Breast epithelium (tissue), 4 donors: ENCODE data around the gene GALK1. TPM values are rescaled to one million over a fixed set of nuclear protein-coding genes. Genes with fewer than 3 reads are reported as not detected.
A peak's percentile ranks its signal among the peaks of the same experiment; 100 is the strongest.

Experiments
- DNase-seq, 2 donors: peaks; one replicate each; pipeline ENCODE4 v3.0.0-alpha.2; 2019; ENCODE audit warnings: low spot score in 2 of 2
- H3K27ac ChIP-seq, 2 donors: fragments of 200-600 bp; sonication (generic) in 1 of 2; one replicate each; pipeline ENCODE4 v1.5.1; 2016 to 2019; ENCODE audit warnings: mild to moderate bottlenecking in 1 of 2
- H3K27me3 ChIP-seq, 2 donors: fragments of 200-600 bp; sonication (generic) in 1 of 2; one replicate each; pipeline versions ENCODE4 v1.5.1 to v1.6.0; 2017 to 2019; ENCODE audit warnings: control low read depth in 1 of 2, mild to moderate bottlenecking in 1 of 2
- H3K36me3 ChIP-seq: fragments of 200-600 bp; one replicate; pipeline ENCODE4 v1.5.1; 2019
- H3K4me1 ChIP-seq, 2 donors: fragments of 200-600 bp; sonication (generic); one replicate each; pipeline ENCODE4 v1.5.1; 2016 to 2019; ENCODE audit warnings: control low read depth in 1 of 2
- H3K4me3 ChIP-seq, 3 donors: fragments of 200-600 bp; sonication (generic); 1 replicate in 2 of 3; 2 replicates in 1 of 3; pipeline ENCODE4 v1.5.1; 2016 to 2019; ENCODE audit warnings: mild to moderate bottlenecking in 3 of 3, moderate library complexity in 2 of 3
- H3K9me3 ChIP-seq, 2 donors: fragments of 200-600 bp; sonication (generic) in 1 of 2; one replicate each; pipeline ENCODE4 v1.5.1; 2016 to 2019; ENCODE audit warnings: control low read depth in 1 of 2
- CTCF ChIP-seq, 3 donors: fragments of 450-650 bp; IDR thresholded peaks; one replicate each; pipeline ENCODE4 v1.5.1; 2016 to 2017; ENCODE audit warnings: antibody characterized with exemption in 3 of 3, mild to moderate bottlenecking in 3 of 3, moderate library complexity in 3 of 3
- POLR2A ChIP-seq: fragments of 450-650 bp; IDR thresholded peaks from one replicate; pipeline ENCODE4 v1.6.1; 2016; ENCODE audit warnings: antibody characterized with exemption, mild to moderate bottlenecking, moderate library complexity
- POLR2AphosphoS5 ChIP-seq, 3 donors: sonication (generic); formaldehyde crosslinking; IDR thresholded peaks; one replicate each; pipeline ENCODE4 v1.6.1; 2017; ENCODE audit warnings: antibody characterized with exemption in 3 of 3
- intact Hi-C: fragments of 100-400 bp; cut with DNase I; formaldehyde crosslinking; loops from one replicate; pipeline ENCODE4 v1.15.1; 2023; ENCODE audit warnings: low total_unique reads
- total RNA-seq, 3 donors: library from RNA; depleted of rRNA; stranded (reverse); fragments of >200 nt; gene quantifications; one replicate each; pipeline ENCODE4 v1.1.0, GENCODE V29; 2016

Gene GALK1
- total RNA-seq, 3 donors from 2014 or later = 21.9 to 32.1 (median 24.9) TPM

DNA sequence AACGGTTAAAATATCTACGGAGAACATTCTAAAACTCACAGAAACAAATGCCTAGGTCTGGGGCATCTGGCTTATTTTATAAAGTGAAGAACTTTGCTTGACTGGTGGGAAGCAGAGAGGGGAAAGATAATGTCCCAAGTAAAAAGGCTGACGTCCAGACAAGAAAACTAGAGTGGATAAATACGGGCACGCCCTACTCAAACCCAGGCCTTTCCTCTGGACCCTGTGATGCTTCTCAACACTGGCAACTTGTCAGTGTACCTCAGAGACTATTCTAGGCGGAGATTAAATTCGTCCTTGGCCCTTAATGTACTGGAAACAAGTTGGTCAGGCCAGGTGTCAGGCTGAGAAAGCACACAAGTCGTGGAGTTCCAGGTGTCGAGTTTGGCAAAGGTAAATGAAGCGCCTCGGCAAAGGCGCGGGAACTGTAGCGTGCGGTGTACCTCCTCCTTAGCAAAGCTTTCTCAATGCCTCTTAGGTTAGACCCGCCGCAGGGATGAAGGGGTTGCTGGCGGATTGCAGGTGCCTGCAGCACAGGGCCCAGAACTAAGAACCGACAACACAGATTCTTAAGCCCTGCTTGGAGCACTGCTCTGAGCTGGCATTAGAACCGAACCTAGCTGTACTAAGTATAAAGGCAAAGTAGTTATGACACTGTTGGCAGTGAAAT is 18.9 kb upstream of the GALK1 start:
- H3K36me3 ChIP-seq = no peaks in the 10 kb centered on the region
- intact Hi-C loops = loop anchor here (10.0 kb wide), 1 partner anchor 61 kb away; the partner anchor contains the start of gene UNC13D
- H3K27ac ChIP-seq = peak overlapping the region; percentile 99 to 100
- DNase-seq = peak in 1 of 2 donors; percentile 59
- peaks cover 3 to 13% of the 10 kb centered on the region in 2 donors for H3K4me1 ChIP-seq
- TF ChIP-seq POLR2AphosphoS5 (IDR thresholded peaks at IDR 0.05) (no peak), POLR2A (no peak), CTCF (IDR thresholded peaks at IDR 0.05) (no peak)
- H3K27me3 ChIP-seq = no peaks in the 10 kb centered on the region
- H3K4me3 ChIP-seq = peak overlapping the region; percentile 71 to 81 (median 77)
- no peaks in the 10 kb centered on the region for H3K9me3 ChIP-seq

- TF ChIP-seq CTCF (IDR thresholded peaks at IDR 0.05) (peak; percentile 92 to 95 (median 93)), POLR2AphosphoS5 (IDR thresholded peaks at IDR 0.05) (peak in 2 of 3 donors; percentile 11 to 61), POLR2A (no peak)
- peak overlapping the region; percentile 1 to 77 (median 1) for H3K4me3 ChIP-seq
- H3K27me3 ChIP-seq = no peaks in the 10 kb centered on the region
- H3K4me1 ChIP-seq = peaks cover 3 to 13% of the 10 kb centered on the region in 2 donors
- H3K9me3 ChIP-seq = no peaks in the 10 kb centered on the region
- no peaks in the 10 kb centered on the region for H3K36me3 ChIP-seq
- intact Hi-C loops = loop anchor here (10.0 kb wide), 1 partner anchor 62 kb away; the partner anchor contains the start of gene UNC13D
- H3K27ac ChIP-seq = peak overlapping the region; percentile 99 to 100
- DNase-seq = no peak
Measured at GRCh38 chr17:75783069-75783783, 18.2 kb upstream of the GALK1 start.

DNA sequence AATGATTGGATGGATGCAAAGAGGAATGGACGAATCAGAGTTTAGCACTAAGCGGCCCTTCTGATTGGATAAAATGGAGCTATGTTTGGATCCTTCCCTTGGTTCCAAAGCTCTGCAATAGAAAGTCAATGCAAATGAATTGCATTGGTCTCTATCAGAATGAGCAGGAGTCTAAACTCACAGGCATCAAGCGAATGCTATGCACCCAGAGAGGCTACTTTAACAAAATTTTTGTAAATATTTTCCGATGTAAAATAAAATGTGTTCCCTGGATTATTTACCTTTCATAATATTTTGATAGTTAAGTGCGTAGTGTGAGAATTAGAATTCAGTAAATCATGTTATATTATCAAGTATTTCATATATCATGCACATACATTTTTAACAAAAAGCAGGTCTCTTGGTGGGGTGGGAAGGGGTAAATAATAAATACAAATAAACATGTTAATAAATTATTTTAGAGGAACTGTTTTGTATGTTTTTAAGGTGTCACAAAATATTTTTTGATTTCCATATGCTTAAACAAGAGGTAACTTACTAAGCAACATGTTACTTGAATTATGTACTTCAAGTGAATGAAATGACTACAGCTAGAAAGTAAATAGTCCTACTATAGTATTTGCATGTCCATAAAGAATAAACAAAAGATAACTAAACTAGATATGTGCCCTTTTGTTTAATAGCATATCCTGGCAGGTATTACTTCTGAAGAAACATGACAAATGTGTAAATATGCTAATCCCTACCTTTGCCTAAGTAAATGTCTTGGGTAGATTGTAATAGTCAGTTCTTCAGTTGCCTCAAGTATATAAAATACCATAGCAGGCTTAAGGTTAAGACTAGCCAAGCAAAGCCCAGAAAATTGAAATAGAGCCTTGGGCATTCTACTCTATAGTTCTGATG is 15.2 kb upstream of the GALK1 start:
- Histone ChIP-seq H3K36me3 (no peaks in the 10 kb centered on the region), H3K4me1 (peaks cover 0 to 30% of the 10 kb centered on the region in 2 donors), H3K4me3 (peak overlapping the region in 2 of 3 donors; percentile 7 to 74), H3K9me3 (no peaks in the 10 kb centered on the region), H3K27ac (peak overlapping the region; percentile 53 to 94), H3K27me3 (no peaks in the 10 kb centered on the region)
- DNase-seq = no peak
- intact Hi-C loops = loop anchor here (10.0 kb wide), 1 partner anchor 65 kb away; the partner anchor contains the start of gene UNC13D
- TF ChIP-seq POLR2A (no peak), CTCF (IDR thresholded peaks at IDR 0.05) (no peak), POLR2AphosphoS5 (IDR thresholded peaks at IDR 0.05) (no peak)

- TF ChIP-seq CTCF (IDR thresholded peaks at IDR 0.05) = peak in 1 of 3 donors; percentile 35
- TF ChIP-seq POLR2AphosphoS5 (IDR thresholded peaks at IDR 0.05) = peak; percentile 100
- TF ChIP-seq POLR2A = peak; percentile 100
- peak; percentile 96 to 99 for DNase-seq
- Histone ChIP-seq H3K27me3 (no peaks in the 10 kb centered on the region), H3K36me3 (no peaks in the 10 kb centered on the region), H3K9me3 (no peaks in the 10 kb centered on the region), H3K4me1 (peaks cover 0 to 30% of the 10 kb centered on the region in 2 donors), H3K27ac (peak overlapping the region; percentile 94 to 98), H3K4me3 (peak overlapping the region; percentile 74 to 96 (median 91))
- intact Hi-C loops = no loop called here
Measured at GRCh38 chr17:75779250-75779986, 14.4 kb upstream of the GALK1 start.
